NCI-H2196 treated with DMSO at 0.1 percent for 48 hours (cell line): ENCODE data around the gene POLR3G.

Source experiments
- DNase-seq: peaks from one replicate; lab custom pipeline; 2025; ENCODE audit not compliant: unreplicated experiment; lab: John Stamatoyannopoulos, UW

POLR3G gene

GRCh38 chr5:90549729-90550275, 75.1 kb downstream of the POLR3G start:
- no peak for DNase-seq

DNA sequence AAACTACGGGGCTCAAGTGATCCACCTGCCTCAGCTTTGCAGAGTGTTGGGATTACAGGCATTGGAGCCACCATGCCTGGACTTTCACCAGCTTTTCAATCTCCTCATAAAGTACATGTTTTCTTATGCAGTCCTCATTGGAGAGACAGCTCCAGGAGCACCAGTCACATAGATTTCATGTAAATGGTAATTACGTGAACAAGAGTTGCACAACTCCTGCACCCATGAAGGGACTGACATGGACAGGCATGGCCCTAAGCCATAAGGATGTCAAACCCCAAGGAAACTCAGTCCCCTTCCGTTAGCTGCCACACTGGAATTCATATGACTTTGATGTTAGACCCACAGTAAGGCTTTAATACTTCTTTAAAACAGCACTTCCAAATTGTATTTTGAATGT, 76.3 kb downstream of the POLR3G start:
- DNase-seq = no peak

- no peak for DNase-seq
Measured at GRCh38 chr5:90551376-90551775, 76.7 kb downstream of the POLR3G start.

GRCh38 chr5:90553711-90554110, 79.0 kb downstream of the POLR3G start:
- no peak for DNase-seq

GRCh38 chr5:90554358-90555006, 79.8 kb downstream of the POLR3G start:
- no peak for DNase-seq

- no peak for DNase-seq
Measured at GRCh38 chr5:90555666-90556065, 81.0 kb downstream of the POLR3G start.

GRCh38 chr5:90557391-90557790, 82.7 kb downstream of the POLR3G start:
- no peak for DNase-seq

DNA sequence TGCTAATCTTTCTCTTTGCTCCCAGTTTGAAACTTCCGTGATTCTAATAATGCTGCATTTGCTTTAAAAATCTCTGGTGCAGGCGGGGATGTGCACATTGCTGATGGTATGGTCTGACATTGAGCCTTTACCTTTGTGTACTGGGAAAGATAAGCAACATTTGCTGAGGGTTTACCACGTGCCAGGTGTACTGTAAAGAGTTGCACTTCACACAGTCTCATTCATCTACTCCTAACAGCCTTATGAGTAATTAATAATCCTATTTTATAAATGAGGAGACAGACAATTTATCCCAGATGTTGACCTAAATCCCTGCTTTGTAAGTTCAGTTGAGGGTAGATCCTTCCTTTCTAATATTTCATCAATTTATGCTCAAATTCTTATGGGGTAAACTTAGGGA, 83.2 kb downstream of the POLR3G start:
- no peak for DNase-seq

DNA sequence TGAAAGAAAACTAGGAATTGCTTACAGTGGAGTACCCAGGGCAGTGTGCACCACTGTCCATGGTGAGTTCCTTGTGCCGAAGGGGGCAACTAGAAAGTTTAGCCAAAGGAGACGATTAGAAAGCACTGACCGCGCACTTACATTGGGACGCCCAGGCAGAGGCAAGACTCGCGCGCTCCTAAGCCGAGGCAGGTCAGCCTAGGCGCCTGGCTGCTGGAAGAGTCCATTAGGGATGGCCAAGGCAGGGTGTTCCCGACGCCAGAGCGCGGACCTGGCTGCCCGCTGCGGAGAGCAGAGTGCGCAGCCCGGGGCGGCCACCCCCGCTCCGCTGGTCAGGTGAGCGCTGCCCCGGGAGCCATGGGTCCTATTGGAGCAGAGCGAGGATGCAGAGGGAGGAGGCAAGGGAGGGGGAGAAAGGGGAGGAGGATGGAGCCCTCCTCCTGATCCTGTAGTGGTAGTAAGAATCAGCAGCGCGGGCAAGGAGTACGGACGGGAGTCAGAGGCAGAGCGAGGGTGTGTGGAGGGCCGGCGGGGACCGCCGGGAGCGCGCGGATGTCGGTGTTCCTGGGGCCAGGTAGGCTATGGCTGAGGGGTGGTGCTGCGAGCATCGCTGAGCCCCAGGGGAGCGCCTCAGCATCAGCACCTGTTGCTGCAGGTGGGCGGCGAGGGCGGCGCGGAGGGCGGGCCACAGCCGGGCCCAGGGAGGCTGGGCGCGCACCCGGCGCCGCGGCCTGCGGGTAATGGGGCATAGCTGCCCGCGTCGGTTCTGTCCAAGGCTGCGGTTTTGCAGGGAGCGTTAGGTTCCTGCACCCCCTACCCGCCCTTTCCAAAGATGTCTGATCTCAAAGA, 83.9 kb downstream of the POLR3G start, which contains the start of gene ADGRV1:
TSS of gene ADGRV1 (plus strand) at position 454 of the 849 bp plus-strand sequence. CDS start at position 553, 99 bp downstream.
- DNase-seq = peak; percentile 85

DNA sequence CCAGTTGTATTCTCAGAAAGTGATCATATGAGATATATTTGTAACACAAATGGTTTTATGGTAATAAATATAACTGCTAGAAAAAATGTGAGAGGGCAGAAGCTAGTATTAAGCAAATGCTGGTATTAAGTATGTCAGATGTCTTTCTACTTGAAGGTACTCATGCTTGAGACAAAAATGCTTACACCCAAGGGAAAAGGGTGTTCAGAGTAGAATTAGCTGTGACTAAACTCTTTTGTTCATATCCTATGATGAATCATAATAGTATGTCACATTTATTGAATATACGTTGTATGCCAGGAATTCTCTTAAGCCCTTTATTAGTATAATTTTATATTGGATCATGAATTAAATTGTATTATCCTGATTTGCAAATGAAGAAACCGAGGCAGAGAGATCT, 86.1 kb downstream of the POLR3G start:
- DNase-seq = no peak

DNA sequence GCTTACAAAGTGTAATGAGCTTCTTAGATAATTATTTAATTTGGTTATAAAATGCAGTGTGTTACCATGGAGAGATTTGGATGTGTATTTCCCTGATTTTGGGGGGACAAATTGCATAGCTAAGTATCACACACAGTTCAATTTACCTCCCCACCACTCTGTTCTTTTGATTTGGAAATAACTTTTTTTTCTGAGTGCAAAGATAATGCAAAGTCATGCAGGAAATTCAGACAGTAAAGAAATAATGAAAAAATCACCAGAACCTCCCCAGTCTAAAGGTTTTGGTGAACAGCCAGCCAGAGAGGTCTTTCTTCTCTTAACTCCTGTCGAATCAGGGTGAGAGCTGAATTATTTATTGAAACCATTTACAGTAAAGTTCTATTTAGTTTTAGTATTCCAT, 87.1 kb downstream of the POLR3G start:
- DNase-seq = no peak

DNA sequence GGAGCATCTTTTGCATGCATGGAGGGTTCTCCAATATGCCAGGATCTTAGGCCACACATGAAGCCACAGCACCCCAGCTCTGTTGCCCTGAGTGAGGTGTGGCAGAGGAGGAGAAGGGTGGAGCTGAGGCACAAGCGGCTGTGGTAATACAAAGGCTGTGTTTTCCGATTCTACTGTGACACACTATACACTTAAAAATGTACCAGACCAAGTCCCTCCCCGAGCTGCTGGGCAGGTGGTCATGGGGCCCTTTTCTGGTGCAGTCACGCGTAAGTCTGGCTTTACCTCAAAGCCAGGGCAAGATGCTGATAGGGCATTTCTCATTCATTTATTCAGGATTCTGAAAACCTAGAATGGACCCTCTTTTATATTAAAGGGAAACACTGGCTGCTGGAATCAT, 87.7 kb downstream of the POLR3G start:
- no peak for DNase-seq

GRCh38 chr5:90563108-90563507, 88.4 kb downstream of the POLR3G start:
- no peak for DNase-seq
